Urinary bladder (tissue), 4 donors: ENCODE data around the gene HNRNPDL. TPM values are rescaled to one million over a fixed set of nuclear protein-coding genes. Genes with fewer than 3 reads are reported as not detected.
A peak's percentile ranks its signal among the peaks of the same experiment; 100 is the strongest.
"Not testable (repeated sequence)": the region's sequence is repeated elsewhere in the genome, so short reads cannot be mapped to it uniquely, and the experiment has no call there.

Experiments
- DNase-seq: peaks from one replicate; pipeline ENCODE4 v3.0.0-alpha.2; 2015; ENCODE audit errors: extremely low spot score
- H3K27ac ChIP-seq: one replicate; pipeline ENCODE4 v1.5.1; 2013; ENCODE audit warnings: low read depth, mild to moderate bottlenecking, moderate library complexity
- H3K36me3 ChIP-seq: one replicate; pipeline ENCODE4 v1.6.1; 2013; ENCODE audit warnings: mild to moderate bottlenecking, moderate library complexity; ENCODE audit not compliant: insufficient read depth
- H3K4me1 ChIP-seq: one replicate; pipeline ENCODE4 v1.6.1; 2013; ENCODE audit warnings: mild to moderate bottlenecking, moderate library complexity; ENCODE audit not compliant: insufficient read depth
- H3K4me3 ChIP-seq: one replicate; pipeline ENCODE4 v1.5.1; 2013; ENCODE audit warnings: low read depth, low read length
- WGBS: extraction: QIAGEN DNeasy Blood & Tissue Kit; methylation state at CpG from one replicate; pipeline ENCODE4 v1.1.7; 2013; 5-methylcytosine and 5-hydroxymethylcytosine counted together
- polyA plus RNA-seq: library from polyadenylated mRNA; stranded (reverse); fragments of 200-250 nt; gene quantifications from one replicate; pipeline ENCODE4 v1.2.3, GENCODE V29; 2013
- total RNA-seq: library from RNA; depleted of rRNA; stranded (reverse); fragments of >200 nt; gene quantifications from one replicate; pipeline ENCODE4 v1.2.3, GENCODE V29; 2014
- donor health status: healthy with polysubstance abuse.
- donor health status: healthy.

Gene HNRNPDL
- total RNA-seq (195 TPM), polyA plus RNA-seq (251 TPM)

GRCh38 chr4:82430193-82430963, at the start of gene HNRNPDL, which contains the start of gene ENOPH1:
TSS of gene HNRNPDL (minus strand) at chr4:82430462. CDS start at chr4:82429690, 772 bp downstream.
TSS of gene ENOPH1 (plus strand) at chr4:82430590. CDS start at chr4:82430830, 240 bp downstream.
- DNase-seq: peak; percentile 89
- peak within 1 kb of the TSS; percentile 98 for H3K27ac ChIP-seq
- H3K4me3 ChIP-seq: peak within 1 kb of the TSS; percentile 52
- no peaks in the 10 kb centered on the region for H3K4me1 ChIP-seq
- peaks cover 3% of the 10 kb centered on the region for H3K36me3 ChIP-seq
- WGBS: under 1% methylated on average over 83 of the region's 83 CpGs

GRCh38 chr4:82479562-82479961, 49.3 kb upstream of the HNRNPDL start:
- no peak for DNase-seq

GRCh38 chr4:82477469-82477868, 47.2 kb upstream of the HNRNPDL start:
- not testable (repeated sequence) for H3K27ac ChIP-seq, H3K4me1 ChIP-seq, DNase-seq, H3K36me3 ChIP-seq, H3K4me3 ChIP-seq
- WGBS: 91% methylated on average over 9 of the region's 9 CpGs

More at GRCh38 chr4:82479562-82479961, 49.3 kb upstream of the HNRNPDL start:
- Histone ChIP-seq H3K27ac (no peak overlapping the region), H3K36me3 (no peaks in the 10 kb centered on the region), H3K4me3 (no peak overlapping the region), H3K4me1 (no peaks in the 10 kb centered on the region)
- 95% methylated on average over 14 of the region's 14 CpGs for WGBS

- not testable (repeated sequence) for DNase-seq
- 93% methylated on average over 7 of the region's 7 CpGs for WGBS
These were observed 45.7 kb upstream of the HNRNPDL start for GRCh38 chr4:82475931-82476330.

GRCh38 chr4:82473621-82474164, 43.4 kb upstream of the HNRNPDL start:
- H3K36me3 ChIP-seq: no peaks in the 10 kb centered on the region
- no peaks in the 10 kb centered on the region for H3K4me1 ChIP-seq
- 96% methylated on average over 15 of the region's 15 CpGs for WGBS
- H3K27ac ChIP-seq: no peak overlapping the region
- no peak overlapping the region for H3K4me3 ChIP-seq
- no peak for DNase-seq

More at GRCh38 chr4:82475931-82476330, 45.7 kb upstream of the HNRNPDL start:
- not testable (repeated sequence) for H3K27ac ChIP-seq, H3K4me3 ChIP-seq, H3K36me3 ChIP-seq, H3K4me1 ChIP-seq

GRCh38 chr4:82473080-82473479, 42.8 kb upstream of the HNRNPDL start:
- WGBS: 55% methylated on average over 5 of the region's 5 CpGs
- H3K36me3 ChIP-seq, DNase-seq: not testable (repeated sequence)

GRCh38 chr4:82469791-82470345, 39.6 kb upstream of the HNRNPDL start:
- WGBS: 71% methylated on average over 2 of the region's 2 CpGs
- no peak for DNase-seq
- no peaks in the 10 kb centered on the region for H3K36me3 ChIP-seq
- H3K27ac ChIP-seq: no peak overlapping the region
- no peaks in the 10 kb centered on the region for H3K4me1 ChIP-seq
- no peak overlapping the region for H3K4me3 ChIP-seq

More at GRCh38 chr4:82473080-82473479, 42.8 kb upstream of the HNRNPDL start:
- H3K4me3 ChIP-seq, H3K27ac ChIP-seq, H3K4me1 ChIP-seq: not testable (repeated sequence)

- no peak overlapping the region for H3K27ac ChIP-seq
- WGBS: 43% methylated on average over 3 of the region's 3 CpGs
- H3K4me1 ChIP-seq: no peaks in the 10 kb centered on the region
- no peak for DNase-seq
- H3K4me3 ChIP-seq: no peak overlapping the region
- H3K36me3 ChIP-seq: no peaks in the 10 kb centered on the region
These were observed 37.2 kb upstream of the HNRNPDL start for GRCh38 chr4:82467471-82467870.

GRCh38 chr4:82463221-82463620, 33.0 kb upstream of the HNRNPDL start:
- Histone ChIP-seq H3K36me3 (no peaks in the 10 kb centered on the region), H3K4me1 (no peaks in the 10 kb centered on the region), H3K4me3 (no peak overlapping the region), H3K27ac (no peak overlapping the region)
- DNase-seq: no peak
- WGBS: 96% methylated on average over 1 of the region's 1 CpG

GRCh38 chr4:82462415-82462831, 32.2 kb upstream of the HNRNPDL start:
- no peak overlapping the region for H3K4me3 ChIP-seq
- no peak overlapping the region for H3K27ac ChIP-seq
- H3K36me3 ChIP-seq: no peaks in the 10 kb centered on the region
- no peaks in the 10 kb centered on the region for H3K4me1 ChIP-seq
- WGBS: 7% methylated on average over 7 of the region's 7 CpGs
- peak; percentile 70 for DNase-seq

GRCh38 chr4:82461710-82462109, 31.4 kb upstream of the HNRNPDL start:
- no peak overlapping the region for H3K4me3 ChIP-seq
- no peak overlapping the region for H3K27ac ChIP-seq
- no peaks in the 10 kb centered on the region for H3K36me3 ChIP-seq
- DNase-seq: no peak
- 85% methylated on average over 2 of the region's 2 CpGs for WGBS
- no peaks in the 10 kb centered on the region for H3K4me1 ChIP-seq

GRCh38 chr4:82458729-82459128, 28.5 kb upstream of the HNRNPDL start:
- DNase-seq: no peak
- H3K4me1 ChIP-seq: no peaks in the 10 kb centered on the region
- no peak overlapping the region for H3K4me3 ChIP-seq
- no peak overlapping the region for H3K27ac ChIP-seq
- H3K36me3 ChIP-seq: peaks cover 4% of the 10 kb centered on the region
- 87% methylated on average over 2 of the region's 2 CpGs for WGBS

GRCh38 chr4:82457266-82457665, 27.0 kb upstream of the HNRNPDL start:
- Histone ChIP-seq H3K4me1 (no peaks in the 10 kb centered on the region), H3K36me3 (peaks cover 4% of the 10 kb centered on the region), H3K4me3 (no peak overlapping the region), H3K27ac (no peak overlapping the region)
- DNase-seq: no peak
- 92% methylated on average over 7 of the region's 7 CpGs for WGBS

- no peak for DNase-seq
- H3K36me3 ChIP-seq: peaks cover 4% of the 10 kb centered on the region
- no peaks in the 10 kb centered on the region for H3K4me1 ChIP-seq
- H3K4me3 ChIP-seq: no peak overlapping the region
- WGBS: 97% methylated on average over 7 of the region's 7 CpGs
- H3K27ac ChIP-seq: no peak overlapping the region
These were observed 21.8 kb upstream of the HNRNPDL start for GRCh38 chr4:82452026-82452425.
